HG03045 (cell line): ENCODE results near the gene PTCHD4.

Experiments used
- ATAC-seq: cut with Tn5 transposase; IDR thresholded peaks from one replicate; pipeline ENCODE4 v1.9.1; 2021; ENCODE audit warnings: mild to moderate bottlenecking, moderate library complexity; ENCODE audit not compliant: unreplicated experiment

The PTCHD4 gene

DNA sequence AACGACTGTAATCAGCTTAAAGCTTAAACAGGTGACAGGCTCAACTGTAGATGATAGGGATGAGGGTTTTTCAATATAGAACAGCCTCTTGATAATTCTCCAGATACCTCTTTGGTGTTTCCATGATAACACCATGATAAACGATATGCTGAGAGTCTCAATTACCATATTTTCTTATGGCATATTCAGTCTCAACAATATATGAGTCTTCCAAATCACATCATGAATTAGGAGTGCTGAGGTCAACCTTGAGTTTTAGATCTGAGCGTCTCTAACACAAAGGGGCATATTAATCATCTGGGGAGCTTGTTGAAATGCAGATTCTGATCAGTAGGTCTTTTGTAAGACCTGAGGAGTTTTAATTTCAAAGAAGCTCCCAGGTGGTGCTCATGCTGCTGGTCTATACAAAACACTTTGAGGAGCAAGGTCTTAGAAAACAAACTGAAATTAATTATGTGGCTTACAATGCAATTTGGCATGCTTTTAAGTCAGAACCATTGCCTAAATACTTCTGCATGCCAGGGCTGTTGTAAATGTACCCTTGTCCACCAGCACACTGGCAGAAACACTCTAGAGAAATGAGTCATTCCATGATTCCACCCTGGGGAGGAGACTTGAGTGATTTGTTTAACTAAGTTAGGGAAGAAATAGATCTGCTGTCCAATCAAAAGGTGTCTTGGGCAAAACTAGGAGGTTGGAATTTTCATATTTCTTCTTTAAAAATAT, 49.6 kb downstream of the PTCHD4 start:
- no peak for ATAC-seq
